Activated CD4-positive, alpha-beta T cell treated with anti-CD3 and anti-CD28 coated beads, Interleukin-2, amount 10 ng/mL, durations not matched to agents 24 days and 14 days (primary cell): ENCODE measurements around the gene CEP72. TPM values are rescaled to one million over a fixed set of nuclear protein-coding genes. Genes with fewer than 3 reads are reported as not detected.

Experiments
- DNase-seq: peaks from one replicate; pipeline ENCODE4 v3.0.0; 2022
- H3K27ac Mint-ChIP-seq: one replicate; pipeline ENCODE4 v1.8.0; 2022; ENCODE audit warnings: mild to moderate bottlenecking, mixed read lengths
- H3K27me3 Mint-ChIP-seq: one replicate; pipeline ENCODE4 v1.8.0; 2022; ENCODE audit warnings: mixed read lengths
- H3K36me3 Mint-ChIP-seq: one replicate; pipeline ENCODE4 v1.8.0; 2022; ENCODE audit warnings: low read depth, mild to moderate bottlenecking, mixed read lengths
- H3K4me1 Mint-ChIP-seq: one replicate; pipeline ENCODE4 v1.8.0; 2021; ENCODE audit warnings: mixed read lengths
- H3K4me3 Mint-ChIP-seq: one replicate; pipeline ENCODE4 v1.8.0; 2022; ENCODE audit warnings: mild to moderate bottlenecking, moderate library complexity, mixed read lengths
- H3K9me3 Mint-ChIP-seq: one replicate; pipeline ENCODE4 v1.8.0; 2021; ENCODE audit warnings: mixed read lengths
- intact Hi-C: fragments of 100-400 bp; cut with micrococcal nuclease; formaldehyde crosslinking; loops from one replicate; pipeline ENCODE4 v1.15.1; 2023
- total RNA-seq: library from RNA; stranded (reverse); gene quantifications from 2 replicates; pipeline ENCODE4 v1.2.3, GENCODE V29; 2022

The CEP72 gene
- total RNA-seq, 1 donor from 2014 or later: 36.0 TPM

GRCh38 chr5:584846-585245 lies 27.3 kb upstream of the CEP72 start:
- intact Hi-C loops: no loop called here
- no peak for DNase-seq
- peaks cover 16% of the 10 kb centered on the region for H3K27me3 Mint-ChIP-seq
- H3K27ac Mint-ChIP-seq: no peak overlapping the region
- H3K4me1 Mint-ChIP-seq: no peaks in the 10 kb centered on the region
- H3K36me3 Mint-ChIP-seq: no peaks in the 10 kb centered on the region
- peaks cover 9% of the 10 kb centered on the region for H3K9me3 Mint-ChIP-seq
- no peak overlapping the region for H3K4me3 Mint-ChIP-seq

GRCh38 chr5:585556-585955 lies 26.6 kb upstream of the CEP72 start:
- no peaks in the 10 kb centered on the region for H3K36me3 Mint-ChIP-seq
- intact Hi-C loops: no loop called here
- H3K27me3 Mint-ChIP-seq: peaks cover 12% of the 10 kb centered on the region
- DNase-seq: no peak
- no peak overlapping the region for H3K27ac Mint-ChIP-seq
- H3K4me3 Mint-ChIP-seq: no peak overlapping the region
- H3K4me1 Mint-ChIP-seq: no peaks in the 10 kb centered on the region
- peaks cover 9% of the 10 kb centered on the region for H3K9me3 Mint-ChIP-seq

GRCh38 chr5:585962-586628 lies 26.0 kb upstream of the CEP72 start:
- intact Hi-C loops: no loop called here
- H3K27me3 Mint-ChIP-seq: peaks cover 10% of the 10 kb centered on the region
- peaks cover 9% of the 10 kb centered on the region for H3K9me3 Mint-ChIP-seq
- H3K27ac Mint-ChIP-seq: no peak overlapping the region
- H3K36me3 Mint-ChIP-seq: no peaks in the 10 kb centered on the region
- H3K4me1 Mint-ChIP-seq: no peaks in the 10 kb centered on the region
- no peak for DNase-seq
- H3K4me3 Mint-ChIP-seq: no peak overlapping the region

- no peak overlapping the region for H3K4me3 Mint-ChIP-seq
Measured at GRCh38 chr5:586751-587285, 25.3 kb upstream of the CEP72 start.

GRCh38 chr5:587403-587802 lies 24.7 kb upstream of the CEP72 start:
- Mint-ChIP-seq H3K4me3 (no peak overlapping the region), H3K27ac (no peak overlapping the region), H3K36me3 (no peaks in the 10 kb centered on the region), H3K9me3 (peaks cover 9% of the 10 kb centered on the region), H3K27me3 (peaks cover 11% of the 10 kb centered on the region), H3K4me1 (no peaks in the 10 kb centered on the region)
- intact Hi-C loops: no loop called here
- no peak for DNase-seq

More at GRCh38 chr5:586751-587285, 25.3 kb upstream of the CEP72 start:
- intact Hi-C loops: no loop called here
- Mint-ChIP-seq H3K27me3 (peaks cover 10% of the 10 kb centered on the region), H3K36me3 (no peaks in the 10 kb centered on the region), H3K27ac (no peak overlapping the region), H3K4me1 (no peaks in the 10 kb centered on the region), H3K9me3 (peaks cover 9% of the 10 kb centered on the region)
- no peak for DNase-seq

- Mint-ChIP-seq H3K4me1 (no peaks in the 10 kb centered on the region), H3K27me3 (peaks cover 13% of the 10 kb centered on the region), H3K36me3 (no peaks in the 10 kb centered on the region), H3K27ac (no peak overlapping the region), H3K4me3 (no peak overlapping the region), H3K9me3 (peaks cover 7% of the 10 kb centered on the region)
- intact Hi-C loops: no loop called here
- no peak for DNase-seq
Measured at GRCh38 chr5:588406-588995, 23.6 kb upstream of the CEP72 start.

GRCh38 chr5:589173-589572 lies 23.0 kb upstream of the CEP72 start:
- Mint-ChIP-seq H3K4me1 (no peaks in the 10 kb centered on the region), H3K27me3 (peaks cover 13% of the 10 kb centered on the region), H3K27ac (no peak overlapping the region)

GRCh38 chr5:589588-589987 lies 22.6 kb upstream of the CEP72 start:
- H3K27me3 Mint-ChIP-seq: peaks cover 13% of the 10 kb centered on the region
- H3K27ac Mint-ChIP-seq: no peak overlapping the region
- H3K9me3 Mint-ChIP-seq: peaks cover 5% of the 10 kb centered on the region
- DNase-seq: no peak
- intact Hi-C loops: no loop called here
- H3K4me1 Mint-ChIP-seq: no peaks in the 10 kb centered on the region
- H3K36me3 Mint-ChIP-seq: no peaks in the 10 kb centered on the region
- no peak overlapping the region for H3K4me3 Mint-ChIP-seq

More at GRCh38 chr5:589173-589572, 23.0 kb upstream of the CEP72 start:
- H3K4me3 Mint-ChIP-seq: no peak overlapping the region
- intact Hi-C loops: no loop called here
- DNase-seq: no peak
- H3K9me3 Mint-ChIP-seq: peaks cover 5% of the 10 kb centered on the region
- H3K36me3 Mint-ChIP-seq: no peaks in the 10 kb centered on the region

GRCh38 chr5:590346-590745 lies 21.8 kb upstream of the CEP72 start:
- Mint-ChIP-seq H3K4me1 (no peaks in the 10 kb centered on the region), H3K27ac (no peak overlapping the region), H3K9me3 (peaks cover 5% of the 10 kb centered on the region), H3K27me3 (peaks cover 17% of the 10 kb centered on the region), H3K4me3 (no peak overlapping the region), H3K36me3 (no peaks in the 10 kb centered on the region)
- intact Hi-C loops: no loop called here
- DNase-seq: no peak

GRCh38 chr5:591746-592145 lies 20.4 kb upstream of the CEP72 start:
- H3K4me1 Mint-ChIP-seq: no peaks in the 10 kb centered on the region
- H3K27ac Mint-ChIP-seq: no peak overlapping the region
- DNase-seq: no peak
- H3K27me3 Mint-ChIP-seq: peaks cover 29% of the 10 kb centered on the region
- intact Hi-C loops: no loop called here
- no peak overlapping the region for H3K4me3 Mint-ChIP-seq
- peaks cover 5% of the 10 kb centered on the region for H3K9me3 Mint-ChIP-seq
- H3K36me3 Mint-ChIP-seq: no peaks in the 10 kb centered on the region

- Mint-ChIP-seq H3K36me3 (no peaks in the 10 kb centered on the region), H3K4me3 (no peak overlapping the region), H3K4me1 (no peaks in the 10 kb centered on the region), H3K27ac (no peak overlapping the region), H3K9me3 (peaks cover 5% of the 10 kb centered on the region), H3K27me3 (peaks cover 31% of the 10 kb centered on the region)
- no peak for DNase-seq
- intact Hi-C loops: no loop called here
Measured at GRCh38 chr5:592158-592557, 20.0 kb upstream of the CEP72 start.

GRCh38 chr5:593511-593910 lies 18.6 kb upstream of the CEP72 start:
- no peak overlapping the region for H3K4me3 Mint-ChIP-seq
- intact Hi-C loops: no loop called here
- H3K27me3 Mint-ChIP-seq: peaks cover 42% of the 10 kb centered on the region

GRCh38 chr5:594226-594860 lies 17.8 kb upstream of the CEP72 start:
- H3K4me3 Mint-ChIP-seq: no peak overlapping the region
- DNase-seq: no peak
- H3K9me3 Mint-ChIP-seq: peaks cover 5% of the 10 kb centered on the region
- H3K36me3 Mint-ChIP-seq: no peaks in the 10 kb centered on the region
- peaks cover 5% of the 10 kb centered on the region for H3K4me1 Mint-ChIP-seq
- intact Hi-C loops: no loop called here
- H3K27me3 Mint-ChIP-seq: peaks cover 49% of the 10 kb centered on the region
- no peak overlapping the region for H3K27ac Mint-ChIP-seq

More at GRCh38 chr5:593511-593910, 18.6 kb upstream of the CEP72 start:
- Mint-ChIP-seq H3K36me3 (no peaks in the 10 kb centered on the region), H3K4me1 (peaks cover 3% of the 10 kb centered on the region), H3K9me3 (peaks cover 5% of the 10 kb centered on the region), H3K27ac (no peak overlapping the region)
- no peak for DNase-seq

- Mint-ChIP-seq H3K27ac (no peak overlapping the region), H3K4me1 (peaks cover 5% of the 10 kb centered on the region), H3K36me3 (no peaks in the 10 kb centered on the region), H3K4me3 (no peak overlapping the region), H3K27me3 (peaks cover 49% of the 10 kb centered on the region), H3K9me3 (no peaks in the 10 kb centered on the region)
- intact Hi-C loops: no loop called here
- no peak for DNase-seq
Measured at GRCh38 chr5:595285-595875, 16.8 kb upstream of the CEP72 start.
